ENCODE measurements around the gene OR4C6.

OR4C6 gene

DNA sequence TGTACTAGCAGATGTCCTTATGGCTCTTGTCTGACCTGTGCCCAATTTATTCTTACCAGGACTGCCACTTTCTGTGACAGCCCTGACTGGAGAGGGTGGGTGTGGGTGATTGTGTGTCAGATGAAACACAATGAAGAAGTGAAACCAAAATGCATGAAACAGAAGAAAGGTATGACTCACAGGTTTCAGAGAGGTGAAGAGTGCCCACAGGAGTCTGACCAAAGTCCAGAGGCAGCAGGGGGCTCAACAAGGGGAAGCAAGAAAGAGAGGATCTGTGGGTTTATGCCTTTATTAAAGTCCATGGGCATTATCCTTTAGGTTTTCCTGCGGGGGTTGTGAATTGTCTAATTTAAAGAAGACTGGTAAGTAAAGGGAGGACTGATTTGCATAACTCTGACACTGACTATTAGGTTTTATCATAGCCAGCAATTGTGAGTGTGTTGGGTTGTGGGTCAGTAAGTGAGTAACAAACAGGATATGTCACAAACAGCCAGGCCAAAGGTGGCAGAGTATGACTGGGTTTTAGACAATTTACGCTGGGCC, 3.9 kb upstream of the OR4C6 start:
- no peak overlapping the region for H3K4me3 ChIP-seq (ENCODE audit: control insufficient read depth, low read depth, low read length)
- no peak for DNase-seq (ENCODE audit: low read depth)
- TF ChIP-seq, protein P1, sequence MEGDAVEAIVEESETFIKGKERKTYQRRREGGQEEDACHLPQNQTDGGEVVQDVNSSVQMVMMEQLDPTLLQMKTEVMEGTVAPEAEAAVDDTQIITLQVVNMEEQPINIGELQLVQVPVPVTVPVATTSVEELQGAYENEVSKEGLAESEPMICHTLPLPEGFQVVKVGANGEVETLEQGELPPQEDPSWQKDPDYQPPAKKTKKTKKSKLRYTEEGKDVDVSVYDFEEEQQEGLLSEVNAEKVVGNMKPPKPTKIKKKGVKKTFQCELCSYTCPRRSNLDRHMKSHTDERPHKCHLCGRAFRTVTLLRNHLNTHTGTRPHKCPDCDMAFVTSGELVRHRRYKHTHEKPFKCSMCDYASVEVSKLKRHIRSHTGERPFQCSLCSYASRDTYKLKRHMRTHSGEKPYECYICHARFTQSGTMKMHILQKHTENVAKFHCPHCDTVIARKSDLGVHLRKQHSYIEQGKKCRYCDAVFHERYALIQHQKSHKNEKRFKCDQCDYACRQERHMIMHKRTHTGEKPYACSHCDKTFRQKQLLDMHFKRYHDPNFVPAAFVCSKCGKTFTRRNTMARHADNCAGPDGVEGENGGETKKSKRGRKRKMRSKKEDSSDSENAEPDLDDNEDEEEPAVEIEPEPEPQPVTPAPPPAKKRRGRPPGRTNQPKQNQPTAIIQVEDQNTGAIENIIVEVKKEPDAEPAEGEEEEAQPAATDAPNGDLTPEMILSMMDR (IDR thresholded peaks at IDR 0.05; ENCODE audit: control insufficient read depth, insufficient read depth, low read depth, low read length, missing control alignments), result no peak

DNA sequence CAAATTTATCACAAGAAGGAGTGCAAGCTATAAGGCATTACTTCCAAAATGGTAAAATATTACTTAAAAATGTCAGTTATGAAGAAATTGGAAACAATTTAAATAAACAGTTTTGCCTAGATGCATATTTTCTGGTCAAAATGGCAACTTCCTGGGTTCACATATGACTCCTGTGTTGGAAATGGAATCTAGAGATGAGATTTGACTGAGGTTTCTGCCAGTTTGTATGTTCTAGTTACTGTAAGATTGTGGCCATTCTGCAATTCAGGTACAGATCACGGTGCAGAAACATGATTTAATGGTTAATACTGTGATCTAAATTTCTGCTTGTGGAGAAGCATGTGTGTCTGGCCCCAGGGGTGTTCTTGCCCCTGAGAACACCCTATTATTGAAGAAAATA, 3.4 kb upstream of the OR4C6 start:
- no peak overlapping the region for H3K4me3 ChIP-seq (ENCODE audit: control insufficient read depth, low read depth, low read length)
- DNase-seq (ENCODE audit: low read depth), result no peak
- TF ChIP-seq, protein P1 (IDR thresholded peaks at IDR 0.05; ENCODE audit: control insufficient read depth, insufficient read depth, low read depth, low read length, missing control alignments), result no peak

DNA sequence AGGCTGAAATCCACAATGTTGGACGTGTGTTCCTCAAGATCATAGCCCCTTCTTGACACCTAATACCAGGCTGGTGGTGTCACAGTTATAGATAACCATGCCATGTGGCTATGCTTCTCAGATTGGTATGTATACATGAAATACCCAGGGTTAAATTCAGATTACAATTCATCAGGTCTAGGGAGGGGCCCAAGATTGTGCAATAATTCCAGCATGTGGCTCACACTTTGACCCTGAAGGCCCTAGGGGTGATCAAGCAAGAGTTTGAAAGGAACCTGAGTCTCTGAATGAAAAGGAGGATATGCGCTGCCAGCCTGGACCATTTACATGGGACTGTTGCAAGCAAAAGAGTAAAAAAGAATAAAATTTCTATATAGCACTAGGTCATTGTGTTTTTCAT, 7.4 kb downstream of the OR4C6 start:
- TF ChIP-seq, protein P1 (IDR thresholded peaks at IDR 0.05; ENCODE audit: control insufficient read depth, insufficient read depth, low read depth, low read length, missing control alignments), result no peak
- no peak for DNase-seq (ENCODE audit: low read depth)
- H3K4me3 ChIP-seq (ENCODE audit: control insufficient read depth, low read depth, low read length), result no peak overlapping the region

DNA sequence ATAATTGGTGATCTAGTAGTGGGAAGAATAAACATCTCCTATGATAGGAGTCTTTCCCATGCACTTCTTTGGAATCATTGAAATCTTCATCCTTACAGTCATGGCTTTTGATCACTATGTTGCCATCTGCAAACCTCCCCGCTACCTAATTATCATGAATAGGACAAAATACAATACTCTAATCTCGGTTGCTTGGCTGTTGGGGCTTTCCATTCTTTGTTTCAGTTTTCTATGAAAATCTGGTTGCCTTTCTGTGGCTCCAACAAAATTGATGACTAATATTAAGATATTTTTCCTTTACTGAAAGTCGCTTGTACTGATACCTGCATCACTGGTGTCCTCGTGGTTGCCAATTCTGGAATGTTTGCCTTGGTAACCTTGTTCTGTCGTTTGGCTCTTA, 11.9 kb downstream of the OR4C6 start:
- no peak for DNase-seq (ENCODE audit: low read depth)
- TF ChIP-seq, protein P1 (IDR thresholded peaks at IDR 0.05; ENCODE audit: control insufficient read depth, insufficient read depth, low read depth, low read length, missing control alignments), result no peak
- no peak overlapping the region for H3K4me3 ChIP-seq (ENCODE audit: control insufficient read depth, low read depth, low read length)

DNA sequence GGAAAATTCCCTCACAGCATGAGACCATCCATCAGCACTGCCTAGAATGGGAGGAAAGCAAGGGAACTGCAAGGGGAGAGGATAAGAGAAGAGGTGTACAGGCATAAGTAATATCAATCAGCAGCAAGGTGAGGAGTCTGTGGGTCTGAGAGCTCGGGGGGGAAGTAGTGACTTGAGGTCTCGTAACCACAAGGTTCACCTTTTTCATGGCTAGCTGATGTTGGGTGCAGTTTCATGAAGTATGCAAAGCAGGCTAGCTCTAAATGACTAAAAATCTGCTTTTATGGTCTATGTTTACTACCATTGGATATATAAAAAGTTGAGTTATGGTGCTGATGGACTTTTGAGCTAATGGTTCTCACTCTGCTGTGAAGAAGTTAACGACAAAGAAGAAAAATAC, 35.8 kb downstream of the OR4C6 start:
- H3K4me3 ChIP-seq (ENCODE audit: control insufficient read depth, low read depth, low read length), result no peak overlapping the region
- TF ChIP-seq, protein P1 (IDR thresholded peaks at IDR 0.05; ENCODE audit: control insufficient read depth, insufficient read depth, low read depth, low read length, missing control alignments), result no peak
- no peak for DNase-seq (ENCODE audit: low read depth)

DNA sequence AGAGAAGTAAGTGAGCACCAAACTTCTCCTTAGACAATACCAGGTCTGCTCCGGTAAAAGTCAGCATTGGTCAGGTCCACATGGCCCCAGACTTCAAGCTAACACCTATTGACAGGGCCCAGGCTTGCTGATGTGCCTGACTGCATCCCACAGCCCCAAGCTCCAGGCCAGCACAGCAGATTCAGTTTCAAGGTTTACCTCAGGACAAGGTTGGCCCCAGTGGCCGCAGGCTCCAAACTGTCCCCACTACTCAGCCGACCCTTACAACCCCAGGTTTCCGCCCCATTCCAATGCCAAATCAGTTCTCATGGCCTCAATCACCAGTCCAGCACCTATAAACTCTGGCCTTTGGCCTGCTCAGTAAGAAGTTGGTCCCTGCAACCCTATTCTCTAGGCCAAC, 39.4 kb downstream of the OR4C6 start:
- TF ChIP-seq, protein P1 (IDR thresholded peaks at IDR 0.05; ENCODE audit: control insufficient read depth, insufficient read depth, low read depth, low read length, missing control alignments), result no peak

DNA sequence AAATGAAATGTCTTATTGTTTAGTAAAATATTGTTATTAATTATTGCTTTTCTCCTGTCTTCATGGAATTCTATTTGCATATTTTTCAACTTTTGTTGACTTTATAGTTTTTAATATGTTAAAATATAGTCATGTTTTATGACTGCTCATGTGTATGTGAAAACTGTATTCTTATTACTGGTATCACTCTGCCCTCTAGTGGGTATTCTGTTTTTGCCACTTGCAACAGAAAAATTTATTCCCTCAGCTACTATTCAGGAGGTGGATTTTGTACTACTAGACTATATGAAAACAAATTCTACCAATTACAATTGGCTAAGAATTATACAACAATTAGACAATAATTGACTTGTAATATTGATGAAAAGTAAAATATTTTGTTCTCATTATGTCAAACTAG, 45.0 kb downstream of the OR4C6 start:
- no peak for DNase-seq (ENCODE audit: low read depth)
- TF ChIP-seq, protein P1 (IDR thresholded peaks at IDR 0.05; ENCODE audit: control insufficient read depth, insufficient read depth, low read depth, low read length, missing control alignments), result peak; percentile 50

More for the DNA sequence above, 39.4 kb downstream of the OR4C6 start:
- DNase-seq (ENCODE audit: low read depth), result no peak
- no peak overlapping the region for H3K4me3 ChIP-seq (ENCODE audit: control insufficient read depth, low read depth, low read length)

More for the DNA sequence above, 45.0 kb downstream of the OR4C6 start:
- H3K4me3 ChIP-seq (ENCODE audit: control insufficient read depth, low read depth, low read length), result no peak overlapping the region
